Measurements from ENCODE around the gene LYL1. TPM values are rescaled to one million over a fixed set of nuclear protein-coding genes. Genes with fewer than 3 reads are reported as not detected.
A peak's percentile ranks its signal among the peaks of the same experiment; 100 is the strongest.

Gene LYL1
- total and polyA plus RNA-seq, 11 donors = 5.2 to 19.1 (median 8.3) TPM

DNA sequence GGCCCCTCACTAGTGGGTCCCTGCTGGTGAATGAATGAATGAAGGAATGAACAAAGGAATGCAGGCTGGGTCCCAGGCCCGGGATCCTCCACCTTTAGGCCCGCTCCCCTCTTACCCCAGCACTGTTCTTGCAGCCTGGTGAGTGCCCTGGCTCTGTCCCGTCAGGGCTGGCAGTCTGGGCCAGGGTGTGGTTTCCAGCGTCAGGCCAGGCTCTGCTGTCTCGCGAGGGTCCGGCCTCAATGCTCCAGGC is 317 bp downstream of the LYL1 start:
- peaks cover 0 to 6% (median 2%) of the 10 kb centered on the region in 9 donors for H3K36me3 ChIP-seq
- TF ChIP-seq CTCF (IDR thresholded peaks at IDR 0.05) (no peak), POLR2A (IDR thresholded peaks at IDR 0.05) (no peak)
- ATAC-seq (no peak), DNase-seq (no peak)
- peaks cover 0 to 11% (median 0%) of the 10 kb centered on the region in 9 donors for H3K27me3 ChIP-seq
- intact Hi-C loops (cut with DNase I) = loop anchor here in 8 of 10 donors (2.0 to 5.0 kb wide), 3 partner anchors 48 to 160 kb away; partner anchors contain the start of genes IER2 (in 7 of the 8) and STX10 (in 7 of the 8)
- peak overlapping the region; percentile 72 to 98 (median 92) for H3K27ac ChIP-seq
- peak overlapping the region; percentile 15 to 75 (median 60) for H3K4me3 ChIP-seq
- H3K9me3 ChIP-seq = no peaks in the 10 kb centered on the region
- peaks cover 6 to 74% (median 58%) of the 10 kb centered on the region in 12 donors for H3K4me1 ChIP-seq
- WGBS, 4 donors = 4 to 12% (median 4%) methylated on average over 4 to 7 of the region's 7 CpGs

DNA sequence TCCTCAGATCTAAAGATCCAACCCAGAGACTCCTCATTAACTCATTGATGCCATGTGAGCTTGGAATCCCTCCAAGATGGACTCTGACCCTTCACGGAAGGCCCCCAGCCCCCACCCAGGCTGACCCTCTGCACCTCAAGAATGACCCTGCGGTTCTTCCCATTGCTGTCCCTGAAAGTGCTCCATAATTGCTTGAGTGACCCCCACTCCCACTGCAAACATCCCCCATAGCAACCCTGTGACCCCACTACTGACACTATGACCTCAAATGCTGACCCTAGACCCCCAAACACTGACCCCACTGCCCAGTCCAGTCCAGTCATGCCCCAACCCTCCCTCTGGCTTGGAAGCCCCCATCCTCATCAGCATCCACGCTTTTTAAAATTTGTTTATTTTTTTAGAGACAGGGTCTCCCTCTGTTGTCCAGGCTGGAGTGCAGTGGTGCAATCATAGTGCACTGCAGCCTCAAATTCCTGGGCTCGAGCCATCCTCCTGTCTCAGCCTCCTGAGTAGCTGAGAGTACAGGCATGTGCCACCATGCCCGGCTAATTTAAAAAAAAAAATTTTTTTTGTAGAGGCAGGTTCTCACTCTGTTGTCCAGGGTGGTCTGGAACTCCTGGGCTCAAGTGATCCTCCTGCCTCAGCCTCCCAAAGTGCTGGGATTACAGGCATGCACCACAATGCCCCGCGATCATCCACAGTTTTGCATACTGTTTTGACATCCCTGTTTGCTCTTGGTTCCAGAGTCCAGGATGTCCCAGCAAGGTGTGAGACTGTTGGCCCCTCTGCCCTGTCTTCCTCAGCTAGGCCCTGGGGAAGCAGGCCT is 855 bp downstream of the LYL1 start:
- intact Hi-C loops (cut with DNase I) = loop anchor here in 8 of 10 donors (2.0 to 5.0 kb wide), 3 partner anchors 49 to 160 kb away; partner anchors contain the start of genes IER2 (in 7 of the 8) and STX10 (in 7 of the 8)
- no peak for DNase-seq
- no peak for ATAC-seq
- Histone ChIP-seq H3K4me1 (peaks cover 6 to 79% (median 60%) of the 10 kb centered on the region in 12 donors), H3K36me3 (peaks cover 0 to 5% (median 0%) of the 10 kb centered on the region in 9 donors), H3K9me3 (no peaks in the 10 kb centered on the region), H3K27me3 (peaks cover 0 to 12% (median 0%) of the 10 kb centered on the region in 9 donors), H3K27ac (peak overlapping the region; percentile 72 to 98 (median 92)), H3K4me3 (peak overlapping the region; percentile 15 to 75 (median 60))
- TF ChIP-seq CTCF (IDR thresholded peaks at IDR 0.05) (no peak), POLR2A (IDR thresholded peaks at IDR 0.05) (no peak)
- 58 to 80% (median 66%) methylated on average over 7 of the region's 7 CpGs for WGBS, 4 donors

- intact Hi-C loops (cut with DNase I) = loop anchor here in 7 of 10 donors (5.0 kb wide), 2 partner anchors 51 to 161 kb away; partner anchors contain the start of genes IER2 (in 6 of the 7) and STX10 (in 6 of the 7)
- Histone ChIP-seq H3K27me3 (peaks cover 0 to 12% (median 0%) of the 10 kb centered on the region in 9 donors), H3K4me3 (peak overlapping the region in 11 of 12 donors; percentile 21 to 75 (median 61)), H3K27ac (peak overlapping the region; percentile 42 to 98 (median 92)), H3K9me3 (no peaks in the 10 kb centered on the region), H3K36me3 (no peaks in the 10 kb centered on the region), H3K4me1 (peaks cover 6 to 87% (median 67%) of the 10 kb centered on the region in 12 donors)
- peak in 9 of 12 donors; percentile 7 to 47 (median 23) for TF ChIP-seq CTCF (IDR thresholded peaks at IDR 0.05)
- no peak for TF ChIP-seq POLR2A (IDR thresholded peaks at IDR 0.05)
- ATAC-seq (no peak), DNase-seq (peak in 1 of 5 donors; percentile 32)
- 67 to 77% (median 74%) methylated on average over 12 to 18 of the region's 18 CpGs for WGBS, 4 donors
These were observed 1.6 kb downstream of the LYL1 start for GRCh38 chr19:13100841-13101589.
